Measurements from ENCODE around the gene FBXO42. TPM values are rescaled to one million over a fixed set of nuclear protein-coding genes. Genes with fewer than 3 reads are reported as not detected.

FBXO42 gene
- total and polyA plus RNA-seq, 9 of the 15 experiments (the other 6 are each of a cell fraction or from before 2014, with no cell fraction given) = 7.2 to 24.8 (median 17.4) TPM

DNA sequence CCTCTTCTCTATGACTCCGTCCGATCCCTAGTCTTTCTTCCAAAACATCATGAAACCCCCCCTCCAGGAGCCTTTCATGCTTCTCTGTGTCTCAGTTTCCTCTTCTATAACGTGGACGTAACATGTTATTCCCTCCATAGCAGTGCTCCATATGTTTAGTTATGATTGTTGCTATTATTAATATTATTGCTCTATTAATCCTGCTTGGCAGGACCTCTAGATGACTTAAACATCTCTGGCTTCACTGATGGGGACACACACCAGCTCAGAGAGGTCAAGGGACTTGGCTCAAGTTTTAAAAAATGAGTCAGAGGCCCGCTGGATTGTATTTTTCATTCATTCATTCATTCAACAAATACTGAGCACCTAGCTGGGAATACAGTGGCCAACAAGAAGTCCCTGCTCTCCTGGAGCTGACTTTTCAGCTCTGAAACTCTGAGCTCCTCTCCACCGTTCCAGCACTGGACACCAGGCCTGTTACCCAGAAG is 114.9 kb downstream of the FBXO42 start (continued):
- TF ChIP-seq, protein P1, sequence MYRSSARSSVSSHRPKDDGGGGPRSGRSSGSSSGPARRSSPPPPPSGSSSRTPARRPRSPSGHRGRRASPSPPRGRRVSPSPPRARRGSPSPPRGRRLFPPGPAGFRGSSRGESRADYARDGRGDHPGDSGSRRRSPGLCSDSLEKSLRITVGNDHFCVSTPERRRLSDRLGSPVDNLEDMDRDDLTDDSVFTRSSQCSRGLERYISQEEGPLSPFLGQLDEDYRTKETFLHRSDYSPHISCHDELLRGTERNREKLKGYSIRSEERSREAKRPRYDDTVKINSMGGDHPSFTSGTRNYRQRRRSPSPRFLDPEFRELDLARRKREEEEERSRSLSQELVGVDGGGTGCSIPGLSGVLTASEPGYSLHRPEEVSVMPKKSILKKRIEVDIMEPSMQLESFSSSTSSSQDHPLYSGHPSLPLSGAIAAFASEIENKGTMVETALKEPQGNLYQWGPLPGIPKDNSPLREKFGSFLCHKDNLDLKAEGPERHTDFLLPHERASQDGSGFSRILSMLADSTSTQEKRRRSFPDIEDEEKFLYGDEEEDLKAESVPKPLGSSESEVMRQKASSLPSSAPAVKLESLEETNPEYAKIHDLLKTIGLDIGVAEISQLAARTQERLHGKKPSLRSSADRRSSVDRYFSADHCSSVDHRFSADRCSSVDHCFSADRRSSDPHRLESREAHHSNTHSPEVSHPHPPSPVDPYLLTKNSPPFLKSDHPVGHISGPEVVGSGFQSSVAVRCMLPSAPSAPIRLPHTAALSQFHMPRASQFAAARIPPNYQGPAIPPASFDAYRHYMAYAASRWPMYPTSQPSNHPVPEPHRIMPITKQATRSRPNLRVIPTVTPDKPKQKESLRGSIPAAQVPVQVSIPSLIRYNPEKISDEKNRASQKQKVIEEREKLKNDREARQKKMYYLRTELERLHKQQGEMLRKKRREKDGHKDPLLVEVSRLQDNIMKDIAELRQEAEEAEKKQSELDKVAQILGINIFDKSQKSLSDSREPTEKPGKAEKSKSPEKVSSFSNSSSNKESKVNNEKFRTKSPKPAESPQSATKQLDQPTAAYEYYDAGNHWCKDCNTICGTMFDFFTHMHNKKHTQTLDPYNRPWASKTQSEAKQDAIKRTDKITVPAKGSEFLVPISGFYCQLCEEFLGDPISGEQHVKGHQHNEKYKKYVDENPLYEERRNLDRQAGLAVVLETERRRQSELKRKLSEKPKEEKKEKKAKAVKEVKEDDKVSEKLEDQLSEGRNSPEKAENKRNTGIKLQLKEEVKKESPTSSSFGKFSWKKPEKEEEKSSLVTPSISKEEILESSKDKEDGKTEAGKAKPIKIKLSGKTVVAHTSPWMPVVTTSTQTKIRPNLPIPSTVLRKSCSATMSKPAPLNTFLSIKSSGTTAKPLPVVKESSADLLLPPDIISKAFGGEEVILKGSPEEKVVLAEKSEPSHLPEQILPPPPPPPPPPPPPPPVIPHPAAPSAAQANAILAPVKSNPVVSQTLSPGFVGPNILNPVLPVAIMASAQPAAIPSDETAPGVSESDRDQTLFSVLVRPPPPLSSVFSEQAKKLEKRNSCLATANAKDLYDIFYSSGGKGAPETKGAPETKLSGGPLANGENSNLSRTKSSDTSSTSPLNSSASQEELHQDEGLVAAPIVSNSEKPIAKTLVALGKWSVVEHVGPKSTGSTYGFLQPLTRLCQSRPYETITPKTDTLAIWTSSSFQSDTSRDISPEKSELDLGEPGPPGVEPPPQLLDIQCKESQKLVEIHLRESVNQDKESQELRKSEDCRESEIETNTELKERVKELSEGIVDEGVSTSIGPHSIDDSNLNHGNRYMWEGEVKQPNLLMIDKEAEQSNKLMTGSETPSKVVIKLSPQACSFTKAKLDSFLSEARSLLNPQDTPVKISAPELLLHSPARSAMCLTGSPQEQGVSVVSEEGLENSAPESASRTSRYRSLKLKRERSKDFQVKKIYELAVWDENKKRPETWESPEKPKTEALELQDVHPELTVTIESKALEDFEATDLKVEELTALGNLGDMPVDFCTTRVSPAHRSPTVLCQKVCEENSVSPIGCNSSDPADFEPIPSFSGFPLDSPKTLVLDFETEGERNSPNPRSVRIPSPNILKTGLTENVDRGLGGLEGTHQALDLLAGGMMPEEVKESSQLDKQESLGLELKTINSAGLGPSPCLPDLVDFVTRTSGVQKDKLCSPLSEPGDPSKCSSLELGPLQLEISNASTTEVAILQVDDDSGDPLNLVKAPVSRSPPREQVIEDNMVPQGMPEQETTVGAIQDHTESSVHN (IDR thresholded peaks at IDR 0.05; ENCODE audit: borderline replicate concordance in 1 of 2, low read depth in 1 of 2) = no peak
- TF ChIP-seq ZNF785 (CRISPR knock-in tag; IDR thresholded peaks at IDR 0.05) (no peak), EP400 (IDR thresholded peaks at IDR 0.05) (0 out of 2 replicates have a peak, but pooled peaks have one; percentile 57), SREBF2 (CRISPR knock-in tag; IDR thresholded peaks at IDR 0.05) (no peak), TEAD1 (CRISPR knock-in tag; IDR thresholded peaks at IDR 0.05) (peak in 1 of 2 experiments; percentile 59; a peak in 1 of 4 replicates), POU5F1 (IDR thresholded peaks at IDR 0.05; ENCODE audit: borderline replicate concordance, low read depth, low read length, partially characterized antibody) (no peak), SRSF3 (IDR thresholded peaks at IDR 0.05; ENCODE audit: insufficient read depth, low read length) (no peak), ZNF41 (CRISPR knock-in tag; conservative IDR thresholded peaks at IDR 0.05) (no peak), POLR2A (conservative IDR thresholded peaks at IDR 0.05) (peak; percentile 85), XRCC4 (IDR thresholded peaks at IDR 0.05; ENCODE audit: extremely low read depth, insufficient read depth, insufficient read length) (no peak), ZNF589 (CRISPR knock-in tag; IDR thresholded peaks at IDR 0.05; ENCODE audit: low read depth) (no peak), CBX2 (IDR thresholded peaks at IDR 0.05; ENCODE audit: insufficient read depth, low read length, poor library complexity, severe bottlenecking) (no peak), RBFOX2 (IDR thresholded peaks at IDR 0.05; ENCODE audit: low read depth, low read length) (peak; percentile 1; the same call in 1 of the 2 replicates), RFX5 (IDR thresholded peaks at IDR 0.05; ENCODE audit: low read depth, low read length) (no peak), ZNF583 (CRISPR knock-in tag; IDR thresholded peaks at IDR 0.05) (no peak), EHMT2 (IDR thresholded peaks at IDR 0.05) (no peak)
- TF ChIP-seq, protein P2, sequence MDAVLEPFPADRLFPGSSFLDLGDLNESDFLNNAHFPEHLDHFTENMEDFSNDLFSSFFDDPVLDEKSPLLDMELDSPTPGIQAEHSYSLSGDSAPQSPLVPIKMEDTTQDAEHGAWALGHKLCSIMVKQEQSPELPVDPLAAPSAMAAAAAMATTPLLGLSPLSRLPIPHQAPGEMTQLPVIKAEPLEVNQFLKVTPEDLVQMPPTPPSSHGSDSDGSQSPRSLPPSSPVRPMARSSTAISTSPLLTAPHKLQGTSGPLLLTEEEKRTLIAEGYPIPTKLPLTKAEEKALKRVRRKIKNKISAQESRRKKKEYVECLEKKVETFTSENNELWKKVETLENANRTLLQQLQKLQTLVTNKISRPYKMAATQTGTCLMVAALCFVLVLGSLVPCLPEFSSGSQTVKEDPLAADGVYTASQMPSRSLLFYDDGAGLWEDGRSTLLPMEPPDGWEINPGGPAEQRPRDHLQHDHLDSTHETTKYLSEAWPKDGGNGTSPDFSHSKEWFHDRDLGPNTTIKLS (IDR thresholded peaks at IDR 0.05; ENCODE audit: borderline replicate concordance, low read depth) = no peak; the same call in 1 of the 2 replicates
- TF ChIP-seq, protein P3, sequence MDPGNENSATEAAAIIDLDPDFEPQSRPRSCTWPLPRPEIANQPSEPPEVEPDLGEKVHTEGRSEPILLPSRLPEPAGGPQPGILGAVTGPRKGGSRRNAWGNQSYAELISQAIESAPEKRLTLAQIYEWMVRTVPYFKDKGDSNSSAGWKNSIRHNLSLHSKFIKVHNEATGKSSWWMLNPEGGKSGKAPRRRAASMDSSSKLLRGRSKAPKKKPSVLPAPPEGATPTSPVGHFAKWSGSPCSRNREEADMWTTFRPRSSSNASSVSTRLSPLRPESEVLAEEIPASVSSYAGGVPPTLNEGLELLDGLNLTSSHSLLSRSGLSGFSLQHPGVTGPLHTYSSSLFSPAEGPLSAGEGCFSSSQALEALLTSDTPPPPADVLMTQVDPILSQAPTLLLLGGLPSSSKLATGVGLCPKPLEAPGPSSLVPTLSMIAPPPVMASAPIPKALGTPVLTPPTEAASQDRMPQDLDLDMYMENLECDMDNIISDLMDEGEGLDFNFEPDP (CRISPR knock-in tag; IDR thresholded peaks at IDR 0.05) = no peak

Data from K562 (cell line).